K562 (cell line): Measurements from ENCODE around the gene DNAH17. TPM values are rescaled to one million over a fixed set of nuclear protein-coding genes. Genes with fewer than 3 reads are reported as not detected.

Experiments
- ATAC-seq: fragments of 200-7000 bp; cut with Tn5 transposase; 3 replicates; pipeline ENCODE4 v1.9.1; 2020; ENCODE audit warnings: moderate library complexity
- BruUV-seq: library from RNA; stranded (reverse); fragments of 400-500 nt; replicated peaks from 2 replicates; lab custom pipeline; 2021; lab: Mats Ljungman, UMichigan
- CTCF ChIA-PET: fragments of 300-600 bp; formaldehyde crosslinking; extraction: SDS; loops from one replicate; lab custom pipeline; 2021; ENCODE audit warnings: low intra/inter-chr PET ratio; lab: Yijun Ruan, JAX
- POLR2A ChIA-PET: fragments of 300-600, 350-650 bp; sonication (Branson Sonifier 250); formaldehyde crosslinking; extraction: SDS; loops from one replicate; lab custom pipeline; 2021; ENCODE audit warnings: antibody characterized with exemption, inconsistent platforms; lab: Yijun Ruan, JAX
- DNase-seq, 4 experiments: peaks; one replicate each; pipeline versions ENCODE4 v3.0.0 to v3.0.0-alpha.2; 2011 to 2018; ENCODE audit warnings: low spot score in 3 of 4, mixed read lengths in 3 of 4; ENCODE audit errors: extremely low read depth in 1 of 4
- FAIRE-seq: peaks from 2 replicates; lab custom pipeline; 2011; peaks lifted over from hg19 to GRCh38; lab: Jason Lieb, UNC
- H2AFZ ChIP-seq: 2 replicates; pipeline ENCODE4 v1.6.0; 2011; ENCODE audit warnings: low read depth, low read length, control low read depth, inconsistent platforms
- H3K27ac ChIP-seq: fragments of 200-600 bp; 3 replicates; pipeline ENCODE4 v1.8.0; 2011; ENCODE audit warnings: low read depth, mild to moderate bottlenecking, control low read depth, inconsistent platforms, low read length, moderate library complexity, mixed read lengths; ENCODE audit errors: extremely low read depth
- H3K27me3 ChIP-seq, 2 experiments: fragments of 300-600 bp in 1 of 2; 2 replicates in 1 of 2; 3 replicates in 1 of 2; pipeline versions ENCODE4 v1.6.0 to v1.8.0; 2011; ENCODE audit warnings: inconsistent platforms in 2 of 2, low read length in 2 of 2, mild to moderate bottlenecking in 1 of 2, mixed read lengths in 1 of 2, moderate library complexity in 1 of 2; ENCODE audit not compliant: control insufficient read depth in 2 of 2, insufficient read depth in 2 of 2
- H3K36me3 ChIP-seq: fragments of 300-600 bp; 3 replicates; pipeline ENCODE4 v1.8.0; 2011; ENCODE audit warnings: mild to moderate bottlenecking, low read length, inconsistent platforms; ENCODE audit not compliant: control insufficient read depth, insufficient read depth
- H3K4me1 ChIP-seq, 2 experiments: fragments of 200-600 bp in 1 of 2; replicated peaks in 1 of 2; 2 replicates in 1 of 2; 3 replicates in 1 of 2; pipeline versions ENCODE4 v1.5.1 to v1.8.0; 2011; ENCODE audit warnings: inconsistent platforms in 2 of 2, low read length in 2 of 2, mild to moderate bottlenecking in 1 of 2, mixed read lengths in 1 of 2, moderate library complexity in 1 of 2; ENCODE audit not compliant: control insufficient read depth in 2 of 2, insufficient read depth in 2 of 2
- H3K4me2 ChIP-seq: 2 replicates; pipeline ENCODE4 v1.6.1; 2011; ENCODE audit warnings: low read length, control low read depth, inconsistent platforms, mixed read lengths; ENCODE audit not compliant: insufficient read depth
- H3K4me3 ChIP-seq: fragments of 200-600 bp; sonication (generic), shearing (Covaris generic); 2 replicates; pipeline ENCODE4 v1.5.1; 2016; ENCODE audit warnings: control low read depth, inconsistent platforms
- H3K79me2 ChIP-seq: fragments of 200-600 bp; 3 replicates; pipeline ENCODE4 v1.8.0; 2011; ENCODE audit warnings: low read length, inconsistent platforms; ENCODE audit not compliant: control insufficient read depth, insufficient read depth
- H3K9ac ChIP-seq, 2 experiments: 2 replicates each; pipeline versions ENCODE4 v1.6.0 to v1.6.1; 2011; ENCODE audit warnings: low read depth in 2 of 2, low read length in 2 of 2, control low read depth in 1 of 2, inconsistent platforms in 1 of 2, mild to moderate bottlenecking in 1 of 2, mixed read lengths in 1 of 2; ENCODE audit not compliant: insufficient read depth in 1 of 2
- H3K9me1 ChIP-seq: one replicate; pipeline ENCODE4 v1.6.0; 2011; ENCODE audit warnings: inconsistent platforms, mild to moderate bottlenecking, low read length, moderate library complexity; ENCODE audit not compliant: control insufficient read depth, insufficient read depth
- H3K9me3 ChIP-seq: replicated peaks from 2 replicates; pipeline ENCODE4 v1.5.1; 2011; ENCODE audit warnings: low read depth, low read length, inconsistent platforms; ENCODE audit not compliant: control insufficient read depth, insufficient read depth
- H4K20me1 ChIP-seq: replicated peaks from 2 replicates; pipeline ENCODE4 v1.6.1; 2011; ENCODE audit warnings: low read length, inconsistent platforms, mixed read lengths; ENCODE audit not compliant: control insufficient read depth, insufficient read depth
- FOS ChIP-seq: IDR thresholded peaks from 3 replicates; pipeline ENCODE4 v1.6.1; 2011; ENCODE audit not compliant: insufficient read length; ENCODE audit errors: extremely low read depth
- MCM5 ChIP-seq: fragments of 450-650 bp; IDR thresholded peaks from 2 replicates; pipeline ENCODE4 v1.6.1; 2016; ENCODE audit warnings: low read depth
- MNT ChIP-seq, 2 experiments: fragments of 450-650 bp; conservative IDR thresholded peaks; 2 replicates each; pipeline ENCODE4 v1.6.1; 2017; ENCODE audit warnings: mild to moderate bottlenecking in 2 of 2, moderate library complexity in 2 of 2
- NCOA1 ChIP-seq: fragments of 450-650 bp; IDR thresholded peaks from 2 replicates; pipeline ENCODE4 v1.6.1; 2016; ENCODE audit warnings: low read depth
- NFE2L1 ChIP-seq: fragments of 450-650 bp; IDR thresholded peaks from 2 replicates; pipeline ENCODE4 v1.6.1; 2016; ENCODE audit warnings: missing genetic modification characterization, low read depth, mild to moderate bottlenecking, missing compliant biosample characterization, moderate library complexity, borderline replicate concordance
- POLR2G ChIP-seq: fragments of 200-400 bp; formaldehyde crosslinking; IDR thresholded peaks from 2 replicates; pipeline ENCODE4 v1.6.1; 2017; ENCODE audit warnings: low read depth, mild to moderate bottlenecking, antibody characterized with exemption, low read length, moderate library complexity
- POLR2H ChIP-seq: IDR thresholded peaks from 2 replicates; pipeline ENCODE4 v1.6.1; 2016; ENCODE audit warnings: missing genetic modification characterization, low read depth, mild to moderate bottlenecking, control low read depth, missing compliant biosample characterization, moderate library complexity
- RCOR1 ChIP-seq, 2 experiments: IDR thresholded peaks; 2 replicates each; pipeline ENCODE4 v1.6.1; 2012; ENCODE audit warnings: low read depth in 2 of 2, low read length in 2 of 2, borderline replicate concordance in 1 of 2, improper control_type of control experiment in 1 of 2
- SMAD2 ChIP-seq: fragments of 150-350 bp; IDR thresholded peaks from 2 replicates; pipeline ENCODE4 v1.6.1; 2014; ENCODE audit warnings: low read depth, mild to moderate bottlenecking, low read length
- ZNF174 ChIP-seq: fragments of 250-450 bp; sonication (Bioruptor Pico); IDR thresholded peaks from 2 replicates; pipeline ENCODE4 v1.4.0; 2020; ENCODE audit warnings: mild to moderate bottlenecking
- ZNF274 ChIP-seq: IDR thresholded peaks from 2 replicates; pipeline ENCODE4 v1.6.1; 2011; ENCODE audit warnings: low read depth, mild to moderate bottlenecking, low read length, moderate library complexity, borderline replicate concordance
- WGBS: fragments of 100-300 bp; shearing (Covaris generic); methylation state at CpG from one replicate; pipeline ENCODE4 v1.1.6; 2016; ENCODE audit warnings: low coverage, mixed read lengths; ENCODE audit not compliant: insufficient coverage; ENCODE audit errors: missing lambda C conversion rate; 5-methylcytosine and 5-hydroxymethylcytosine counted together
- in situ Hi-C: fragments of 300-500 bp; cut with MboI; formaldehyde crosslinking; loops from 4 replicates; pipeline ENCODE4 v1.15.0; 2018; ENCODE audit warnings: inconsistent platforms, mixed read lengths
- intact Hi-C: fragments of 100-400 bp; cut with micrococcal nuclease; formaldehyde crosslinking; loops from 2 replicates; pipeline ENCODE4 v1.14.2; 2022
- polyA plus RNA-seq, 8 experiments: library from polyadenylated mRNA; depleted of rRNA in 4 of 8; stranded (reverse) in 5 of 8; unstranded in 3 of 8; fragments of >200 nt; fragmentation: Nextera tagmentation in 2 of 8; fragmentation: Illumina TruSeq in 1 of 8; extraction: Ambion mirVana in 2 of 8; extraction: Trizol in 1 of 8; gene quantifications; 2 replicates each; pipeline versions ENCODE4 v1.2.1 to v1.2.3, GENCODE V29; 2011 to 2014; ENCODE audit warnings: inconsistent platforms in 1 of 8, missing spikeins in 1 of 8
- total RNA-seq, 7 experiments: library from RNA; depleted of rRNA in 6 of 7; stranded (reverse); fragments of >200 nt in 6 of 7; fragmentation: Illumina TruSeq in 2 of 7; extraction: Trizol in 2 of 7; gene quantifications; 2 replicates each; pipeline versions ENCODE4 v1.2.1 to v1.2.3, GENCODE V29; 2011 to 2021; ENCODE audit warnings: low replicate concordance in 1 of 7

Gene DNAH17
- total and polyA plus RNA-seq, 9 of the 15 experiments (the other 6 are each of a cell fraction or from before 2014, with no cell fraction given), result under 0.01 to 0.06 (median 0.03) TPM; not detected in 5

- intact Hi-C loops (no loop called here), in situ Hi-C loops (no loop called here)
- Histone ChIP-seq H3K4me1 (peaks cover 0 to 4% of the 10 kb centered on the region in 2 experiments; a peak in 1 of 5 replicates), H3K36me3 (peaks cover 67% of the 10 kb centered on the region; the same call in 2 of the 3 replicates), H3K4me3 (no peak overlapping the region), H3K27ac (no peak overlapping the region), H3K79me2 (peaks cover 43% of the 10 kb centered on the region), H3K9ac (no peak overlapping the region), H3K9me3 (no peaks in the 10 kb centered on the region), H3K4me2 (no peak overlapping the region), H3K9me1 (no peaks in the 10 kb centered on the region), H3K27me3 (no peaks in the 10 kb centered on the region), H4K20me1 (peaks cover 10% of the 10 kb centered on the region), H2AFZ (no peak overlapping the region)
- ChIA-PET CTCF (no interaction called here), POLR2A (no interaction called here)
- ATAC-seq (no peak), DNase-seq (no peak), FAIRE-seq (no peak)
- BruUV-seq, result no TSS peak
- 100% methylated on average over 4 of the region's 4 CpGs for WGBS
- no peak for TF ChIP-seq MCM5
- TF ChIP-seq ZNF274, result no peak
- TF ChIP-seq SMAD2, result no peak
- TF ChIP-seq POLR2H (tag), result no peak
- TF ChIP-seq POLR2G, result no peak
- TF ChIP-seq NCOA1, result no peak
- no peak for TF ChIP-seq RCOR1 (IDR thresholded peaks at IDR 0.05; ENCODE audit: borderline replicate concordance in 1 of 2, low read depth in 2 of 2, low read length in 2 of 2)
- TF ChIP-seq MNT (conservative IDR thresholded peaks at IDR 0.05), result no peak
- no peak for TF ChIP-seq ZNF174
- no peak for TF ChIP-seq NFE2L1
- no peak for TF ChIP-seq FOS
- TF ChIP-seq, all 486 proteins: peak for 0
These were observed 183.6 kb downstream of the DNAH17 start for GRCh38 chr17:78393575-78393974.
